Rectal smooth muscle tissue (tissue), 1 donor: ENCODE data around the gene SREBF1.

Experiments used
- H3K27ac ChIP-seq: one replicate; pipeline ENCODE4 v1.7.0; 2013; ENCODE audit warnings: low read depth, low read length, inconsistent platforms
- H3K27me3 ChIP-seq: one replicate; pipeline ENCODE4 v1.7.0; 2013; ENCODE audit warnings: low read length; ENCODE audit not compliant: control insufficient read depth, insufficient read depth
- H3K36me3 ChIP-seq: one replicate; pipeline ENCODE4 v1.7.0; 2013; ENCODE audit warnings: low read length; ENCODE audit not compliant: control insufficient read depth, insufficient read depth
- H3K4me1 ChIP-seq: one replicate; pipeline ENCODE4 v1.7.0; 2013; ENCODE audit warnings: low read length; ENCODE audit not compliant: control insufficient read depth, insufficient read depth
- H3K4me3 ChIP-seq: one replicate; pipeline ENCODE4 v1.7.0; 2013; ENCODE audit warnings: low read length
- H3K9ac ChIP-seq: one replicate; pipeline ENCODE4 v1.7.0; 2013; ENCODE audit warnings: low read length

The SREBF1 gene

GRCh38 chr17:17766744-17767120 is 70.1 kb downstream of the SREBF1 start:
- Histone ChIP-seq H3K36me3 (no peaks in the 10 kb centered on the region), H3K27ac (peak overlapping the region; percentile 33), H3K4me3 (no peak overlapping the region), H3K9ac (no peak overlapping the region), H3K27me3 (no peaks in the 10 kb centered on the region), H3K4me1 (peaks cover 35% of the 10 kb centered on the region)

DNA sequence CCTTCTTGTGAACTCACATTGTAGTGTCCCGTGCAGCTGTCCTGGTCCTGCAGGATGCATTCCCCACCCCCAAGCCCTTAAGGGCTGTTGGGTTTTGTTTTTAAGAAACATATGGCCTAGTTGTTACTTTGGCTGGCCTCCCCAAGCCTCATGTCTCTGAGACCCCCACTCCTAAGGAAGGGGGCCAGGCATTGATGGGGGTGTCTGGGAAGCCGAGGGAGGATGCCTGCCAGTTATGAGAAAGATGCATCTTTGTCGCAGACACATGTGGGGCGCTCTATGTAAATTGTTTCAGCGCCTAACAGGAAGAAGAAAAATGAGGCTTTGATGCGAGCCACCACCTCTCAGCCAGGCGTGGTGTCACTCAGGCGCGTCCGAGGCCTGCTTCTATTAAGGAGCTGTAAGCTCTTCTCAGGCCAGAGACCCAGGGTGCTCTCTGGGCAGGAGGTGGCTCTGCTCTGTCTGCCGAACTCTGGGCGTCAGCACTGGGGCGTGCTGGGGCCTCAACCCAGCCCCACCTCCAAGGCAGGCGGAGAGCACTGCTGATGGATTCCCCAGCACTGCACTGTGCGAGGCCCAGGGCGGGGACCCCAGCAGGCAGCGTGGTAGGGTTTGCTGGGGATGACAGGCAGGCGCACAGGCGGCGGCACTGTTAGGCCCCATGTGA is 70.6 kb downstream of the SREBF1 start:
- Histone ChIP-seq H3K27me3 (no peaks in the 10 kb centered on the region), H3K9ac (no peak overlapping the region), H3K4me1 (peaks cover 35% of the 10 kb centered on the region), H3K4me3 (no peak overlapping the region), H3K27ac (peak overlapping the region; percentile 33), H3K36me3 (no peaks in the 10 kb centered on the region)

GRCh38 chr17:17765359-17766076 is 71.3 kb downstream of the SREBF1 start:
- H3K27ac ChIP-seq: no peak overlapping the region
- H3K4me3 ChIP-seq: no peak overlapping the region
- H3K9ac ChIP-seq: no peak overlapping the region
- no peaks in the 10 kb centered on the region for H3K36me3 ChIP-seq
- no peaks in the 10 kb centered on the region for H3K27me3 ChIP-seq
- peaks cover 30% of the 10 kb centered on the region for H3K4me1 ChIP-seq

DNA sequence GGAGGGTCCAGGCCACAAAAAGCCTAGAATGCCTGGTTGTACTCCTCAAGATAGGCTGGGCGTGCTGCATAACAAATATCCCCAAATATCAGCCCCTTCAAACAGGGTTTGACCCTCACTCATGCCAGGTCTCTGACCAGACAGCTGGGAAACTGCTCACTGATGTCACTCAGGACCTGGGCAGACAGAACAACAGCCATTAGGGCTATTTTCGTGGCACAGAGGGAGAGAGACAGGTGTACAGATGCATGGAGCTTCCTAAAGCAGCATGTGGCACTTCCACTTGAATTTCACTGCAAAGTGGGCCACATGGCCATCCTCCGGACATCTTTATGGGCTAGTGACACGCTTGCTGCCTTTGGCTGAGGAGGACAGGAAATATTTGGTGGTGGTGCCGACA is 73.1 kb downstream of the SREBF1 start:
- H3K4me1 ChIP-seq: peaks cover 12% of the 10 kb centered on the region
- no peak overlapping the region for H3K9ac ChIP-seq
- H3K27me3 ChIP-seq: no peaks in the 10 kb centered on the region
- H3K27ac ChIP-seq: no peak overlapping the region
- no peaks in the 10 kb centered on the region for H3K36me3 ChIP-seq
- H3K4me3 ChIP-seq: no peak overlapping the region

GRCh38 chr17:17763136-17763535 is 73.7 kb downstream of the SREBF1 start:
- H3K27ac ChIP-seq: no peak overlapping the region
- H3K9ac ChIP-seq: no peak overlapping the region
- H3K27me3 ChIP-seq: no peaks in the 10 kb centered on the region
- no peaks in the 10 kb centered on the region for H3K36me3 ChIP-seq
- H3K4me3 ChIP-seq: no peak overlapping the region
- H3K4me1 ChIP-seq: peaks cover 6% of the 10 kb centered on the region

- Histone ChIP-seq H3K4me3 (no peak overlapping the region), H3K27ac (no peak overlapping the region), H3K9ac (no peak overlapping the region), H3K36me3 (no peaks in the 10 kb centered on the region), H3K27me3 (no peaks in the 10 kb centered on the region), H3K4me1 (peaks cover 4% of the 10 kb centered on the region)
Observed at GRCh38 chr17:17762744-17763105, 74.1 kb downstream of the SREBF1 start.
